H9 (cell line): ENCODE measurements around the gene CTIF. TPM values are rescaled to one million over a fixed set of nuclear protein-coding genes. Genes with fewer than 3 reads are reported as not detected.

Experiments
- DNase-seq: peaks from one replicate; pipeline ENCODE4 v3.0.0-alpha.2; 2017
- H2AFZ ChIP-seq: one replicate; pipeline ENCODE4 v1.6.1; 2013; ENCODE audit warnings: mild to moderate bottlenecking, low read length, control low read depth, moderate library complexity
- H2AK5ac ChIP-seq: 2 replicates; pipeline ENCODE4 v1.6.1; 2013; ENCODE audit warnings: low read length, control low read depth, mixed read lengths; ENCODE audit not compliant: insufficient read length
- H2BK120ac ChIP-seq: one replicate; pipeline ENCODE4 v1.6.1; 2013; ENCODE audit warnings: low read depth, mild to moderate bottlenecking, low read length, control low read depth, inconsistent platforms; ENCODE audit not compliant: poor library complexity, severe bottlenecking
- H2BK12ac ChIP-seq: 2 replicates; pipeline ENCODE4 v1.6.1; 2013; ENCODE audit warnings: low read length, control low read depth, mixed read lengths, low read depth; ENCODE audit not compliant: insufficient read length
- H2BK15ac ChIP-seq: 2 replicates; pipeline ENCODE4 v1.6.1; 2013; ENCODE audit warnings: low read depth, low read length, control low read depth
- H2BK20ac ChIP-seq: one replicate; pipeline ENCODE4 v1.6.1; 2013; ENCODE audit warnings: low read depth, mild to moderate bottlenecking, low read length, control low read depth, inconsistent platforms; ENCODE audit not compliant: poor library complexity, severe bottlenecking
- H2BK5ac ChIP-seq: 2 replicates; pipeline ENCODE4 v1.6.1; 2013; ENCODE audit warnings: low read length, control low read depth, mixed read lengths; ENCODE audit not compliant: insufficient read length
- H3K14ac ChIP-seq: 2 replicates; pipeline ENCODE4 v1.6.1; 2013; ENCODE audit warnings: low read length, control low read depth; ENCODE audit not compliant: insufficient read depth
- H3K18ac ChIP-seq: 2 replicates; pipeline ENCODE4 v1.6.1; 2013; ENCODE audit warnings: low read depth, mild to moderate bottlenecking, mixed read lengths, low read length, control low read depth; ENCODE audit not compliant: insufficient read length
- H3K23ac ChIP-seq: 2 replicates; pipeline ENCODE4 v1.6.1; 2013; ENCODE audit warnings: low read length, control low read depth, mixed read lengths, low read depth; ENCODE audit not compliant: insufficient read length
- H3K23me2 ChIP-seq: 2 replicates; pipeline ENCODE4 v1.6.1; 2013; ENCODE audit warnings: low read depth, mild to moderate bottlenecking, mixed read lengths, low read length, control low read depth; ENCODE audit not compliant: insufficient read length, poor library complexity, severe bottlenecking
- H3K27ac ChIP-seq: 2 replicates; pipeline ENCODE4 v1.5.1; 2013; ENCODE audit warnings: low read length, control low read depth, mixed read lengths, low read depth; ENCODE audit not compliant: insufficient read length
- H3K27me3 ChIP-seq: 2 replicates; pipeline ENCODE4 v1.6.1; 2013; ENCODE audit warnings: low read length, control low read depth, inconsistent platforms; ENCODE audit not compliant: insufficient read depth
- H3K4ac ChIP-seq: 2 replicates; pipeline ENCODE4 v1.6.1; 2013; ENCODE audit warnings: low read depth, mild to moderate bottlenecking, control low read depth, inconsistent platforms, low read length, moderate library complexity
- H3K4me1 ChIP-seq: 2 replicates; pipeline ENCODE4 v1.6.1; 2013; ENCODE audit warnings: low read length, control low read depth, inconsistent platforms; ENCODE audit not compliant: insufficient read depth
- H3K4me2 ChIP-seq: 2 replicates; pipeline ENCODE4 v1.6.1; 2013; ENCODE audit warnings: low read length, control low read depth, mixed read lengths; ENCODE audit not compliant: insufficient read length, insufficient read depth
- H3K56ac ChIP-seq: 2 replicates; pipeline ENCODE4 v1.6.1; 2013; ENCODE audit warnings: low read depth, mild to moderate bottlenecking, mixed read lengths, low read length, control low read depth; ENCODE audit not compliant: insufficient read length
- H3K79me1 ChIP-seq: 2 replicates; pipeline ENCODE4 v1.6.1; 2013; ENCODE audit warnings: low read depth, mild to moderate bottlenecking, moderate library complexity, low read length, control low read depth, inconsistent platforms; ENCODE audit not compliant: insufficient read depth, poor library complexity, severe bottlenecking
- H3K79me2 ChIP-seq: 2 replicates; pipeline ENCODE4 v1.6.1; 2013; ENCODE audit warnings: low read length, control low read depth, inconsistent platforms; ENCODE audit not compliant: insufficient read depth
- H3K9ac ChIP-seq: 2 replicates; pipeline ENCODE4 v1.6.1; 2013; ENCODE audit warnings: low read length, control low read depth, mixed read lengths; ENCODE audit not compliant: insufficient read length; ENCODE audit errors: extremely low read depth
- H3K9me3 ChIP-seq: one replicate; pipeline ENCODE4 v1.6.1; 2013; ENCODE audit warnings: low read depth, low read length, inconsistent platforms; ENCODE audit not compliant: control insufficient read depth
- H3T11ph ChIP-seq: one replicate; pipeline ENCODE4 v1.6.1; 2013; ENCODE audit warnings: mild to moderate bottlenecking, low read length, control low read depth, inconsistent platforms
- H4K20me1 ChIP-seq: one replicate; pipeline ENCODE4 v1.6.1; 2013; ENCODE audit not compliant: control insufficient read depth, insufficient read length, insufficient read depth
- H4K5ac ChIP-seq: 2 replicates; pipeline ENCODE4 v1.6.1; 2013; ENCODE audit warnings: low read depth, mild to moderate bottlenecking, mixed read lengths, low read length, control low read depth; ENCODE audit not compliant: insufficient read length
- H4K8ac ChIP-seq: replicated peaks from 2 replicates; pipeline ENCODE4 v1.6.1; 2013; ENCODE audit warnings: low read length, control low read depth, mixed read lengths, low read depth; ENCODE audit not compliant: insufficient read length
- H4K91ac ChIP-seq: 2 replicates; pipeline ENCODE4 v1.6.1; 2013; ENCODE audit warnings: low read depth, mild to moderate bottlenecking, moderate library complexity, mixed read lengths, low read length, control low read depth; ENCODE audit not compliant: insufficient read length
- H3K27ac Mint-ChIP-seq, 3 experiments: 2 replicates in 2 of 3; 3 replicates in 1 of 3; pipeline ENCODE4 v1.8.0; 2020 to 2021; ENCODE audit warnings: mixed read lengths in 3 of 3, mild to moderate bottlenecking in 1 of 3, moderate library complexity in 1 of 3
- H3K27me3 Mint-ChIP-seq: 2 replicates; pipeline ENCODE4 v1.8.0; 2021; ENCODE audit warnings: low read depth, mild to moderate bottlenecking, moderate library complexity, mixed read lengths
- H3K36me3 Mint-ChIP-seq, 3 experiments: 2 replicates in 2 of 3; 3 replicates in 1 of 3; pipeline ENCODE4 v1.8.0; 2020 to 2021; ENCODE audit warnings: low read depth in 3 of 3, mixed read lengths in 3 of 3; ENCODE audit not compliant: insufficient read depth in 1 of 3
- H3K4me1 Mint-ChIP-seq, 2 experiments: 2 replicates each; pipeline ENCODE4 v1.8.0; 2020; ENCODE audit warnings: mixed read lengths in 2 of 2
- H3K4me3 Mint-ChIP-seq, 2 experiments: 2 replicates in 1 of 2; 3 replicates in 1 of 2; pipeline ENCODE4 v1.8.0; 2020 to 2021; ENCODE audit warnings: mild to moderate bottlenecking in 2 of 2, mixed read lengths in 2 of 2, moderate library complexity in 1 of 2
- H3K9me3 Mint-ChIP-seq, 2 experiments: 2 replicates in 1 of 2; 3 replicates in 1 of 2; pipeline ENCODE4 v1.8.0; 2020; ENCODE audit warnings: mild to moderate bottlenecking in 2 of 2, mixed read lengths in 2 of 2, moderate library complexity in 1 of 2
- CTCF ChIP-seq: fragments of 200-600 bp; sonication (generic); conservative IDR thresholded peaks from 3 replicates; pipeline ENCODE4 v1.8.0; 2021; ENCODE audit warnings: antibody characterized with exemption, mild to moderate bottlenecking
- WGBS: extraction: QIAGEN DNeasy Blood & Tissue Kit; methylation state at CpG from one replicate; pipeline ENCODE4 v1.1.7; 2013; ENCODE audit warnings: missing lambda C conversion rate, low lambda C conversion rate, mixed read lengths; ENCODE audit not compliant: insufficient read length; ENCODE audit errors: extremely low coverage; 5-methylcytosine and 5-hydroxymethylcytosine counted together
- total RNA-seq: library from RNA; stranded (reverse); gene quantifications from 2 replicates; pipeline ENCODE4 v1.2.1, GENCODE V29; 2021

CTIF gene
- total RNA-seq, 1 experiment from 2014 or later: 15.8 TPM

GRCh38 chr18:48557640-48558174, 18.9 kb downstream of the CTIF start:
- Histone ChIP-seq H3K9ac (no peak overlapping the region), H3K56ac (no peak overlapping the region), H3K23me2 (no peaks in the 10 kb centered on the region), H2BK120ac (no peak overlapping the region), H2BK15ac (no peak overlapping the region), H2BK5ac (no peak overlapping the region), H2AFZ (no peak overlapping the region), H2AK5ac (no peak overlapping the region), H4K20me1 (no peaks in the 10 kb centered on the region), H3K4me2 (no peak overlapping the region), H4K8ac (no peak overlapping the region), H3K27me3 (no peaks in the 10 kb centered on the region), H3K23ac (no peak overlapping the region), H3K4me1 (peaks cover 2% of the 10 kb centered on the region; the same call in 1 of the 2 replicates), H2BK20ac (no peak overlapping the region), H3K79me2 (no peaks in the 10 kb centered on the region), H3T11ph (no peak overlapping the region), H3K4ac (no peak overlapping the region), H3K79me1 (no peaks in the 10 kb centered on the region), H3K9me3 (no peaks in the 10 kb centered on the region), H4K91ac (no peak overlapping the region), H3K18ac (no peak overlapping the region), H2BK12ac (no peak overlapping the region), H3K14ac (no peak overlapping the region), H4K5ac (no peak overlapping the region), H3K27ac (no peak overlapping the region)
- H3K4me3 Mint-ChIP-seq: no peak overlapping the region
- DNase-seq: no peak
- TF ChIP-seq CTCF: no peak
- H3K27me3 Mint-ChIP-seq: no peaks in the 10 kb centered on the region
- H3K4me1 Mint-ChIP-seq: peaks cover 14 to 15% of the 10 kb centered on the region in 2 experiments
- H3K36me3 Mint-ChIP-seq: peaks cover 0 to 6% (median 0%) of the 10 kb centered on the region in 3 experiments; a peak in 4 of 7 replicates
- H3K27ac Mint-ChIP-seq: no peak overlapping the region
- H3K9me3 Mint-ChIP-seq: peaks cover 0 to 2% of the 10 kb centered on the region in 2 experiments; a peak in 1 of 5 replicates
- WGBS: no CpG with 5 or more reads among the region's 2 CpGs
